Measurements from ENCODE around the gene FASN. TPM values are rescaled to one million over a fixed set of nuclear protein-coding genes. Genes with fewer than 3 reads are reported as not detected.

The FASN gene
- total RNA-seq, 2 donors from 2014 or later: 13.8 to 46.4 TPM

DNA sequence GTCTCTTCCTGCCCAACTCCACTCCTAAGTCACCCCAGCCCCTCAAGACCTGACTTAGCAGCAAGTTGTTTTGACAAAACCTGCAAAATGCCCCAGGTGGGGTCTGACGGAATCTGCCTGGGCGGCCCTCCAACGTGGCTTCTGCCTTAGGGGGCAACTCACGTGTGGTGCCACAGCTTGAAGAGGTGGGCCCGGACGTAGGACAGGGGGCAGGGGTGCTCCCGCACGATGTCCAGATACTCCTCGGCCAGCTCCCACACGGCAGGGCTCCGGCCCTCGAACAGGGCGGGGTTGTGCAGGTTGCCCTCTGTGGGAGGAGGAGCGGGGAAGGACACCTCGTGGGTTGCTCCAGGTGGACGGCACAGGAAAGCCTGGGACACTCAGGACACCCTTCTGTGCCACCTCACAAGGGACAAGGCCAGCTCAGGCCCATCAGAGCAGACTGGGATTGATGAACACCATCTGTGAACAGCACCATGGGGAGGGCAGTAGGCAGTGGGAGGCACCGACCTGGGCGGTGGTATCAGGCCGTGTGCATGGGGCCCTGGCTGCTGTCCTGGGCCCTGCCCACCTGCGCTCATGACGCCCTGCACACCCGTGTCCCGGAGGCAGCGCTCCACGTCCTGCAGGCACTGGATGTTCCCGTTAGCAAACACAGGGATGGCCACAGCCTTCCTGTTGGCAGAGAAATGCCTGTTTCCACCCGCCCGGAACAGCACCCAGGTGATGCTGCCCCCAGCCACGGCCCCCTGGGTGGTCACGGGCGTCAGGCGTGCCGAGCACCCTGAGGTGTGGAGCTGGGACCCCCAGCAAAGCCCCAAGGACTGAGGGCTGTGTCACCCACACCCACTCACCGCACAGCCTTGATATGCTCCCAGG is 36.8 kb downstream of the FASN start:
- Histone ChIP-seq H3K4me1 (peaks cover 0 to 28% of the 10 kb centered on the region in 2 donors), H3K27ac (no peak overlapping the region), H3K4me3 (no peak overlapping the region), H3K27me3 (no peaks in the 10 kb centered on the region), H3K36me3 (peaks cover 44% of the 10 kb centered on the region), H3K9me3 (no peaks in the 10 kb centered on the region)
- no peak for DNase-seq (ENCODE audit: low spot score)
- TF ChIP-seq, protein P1, sequence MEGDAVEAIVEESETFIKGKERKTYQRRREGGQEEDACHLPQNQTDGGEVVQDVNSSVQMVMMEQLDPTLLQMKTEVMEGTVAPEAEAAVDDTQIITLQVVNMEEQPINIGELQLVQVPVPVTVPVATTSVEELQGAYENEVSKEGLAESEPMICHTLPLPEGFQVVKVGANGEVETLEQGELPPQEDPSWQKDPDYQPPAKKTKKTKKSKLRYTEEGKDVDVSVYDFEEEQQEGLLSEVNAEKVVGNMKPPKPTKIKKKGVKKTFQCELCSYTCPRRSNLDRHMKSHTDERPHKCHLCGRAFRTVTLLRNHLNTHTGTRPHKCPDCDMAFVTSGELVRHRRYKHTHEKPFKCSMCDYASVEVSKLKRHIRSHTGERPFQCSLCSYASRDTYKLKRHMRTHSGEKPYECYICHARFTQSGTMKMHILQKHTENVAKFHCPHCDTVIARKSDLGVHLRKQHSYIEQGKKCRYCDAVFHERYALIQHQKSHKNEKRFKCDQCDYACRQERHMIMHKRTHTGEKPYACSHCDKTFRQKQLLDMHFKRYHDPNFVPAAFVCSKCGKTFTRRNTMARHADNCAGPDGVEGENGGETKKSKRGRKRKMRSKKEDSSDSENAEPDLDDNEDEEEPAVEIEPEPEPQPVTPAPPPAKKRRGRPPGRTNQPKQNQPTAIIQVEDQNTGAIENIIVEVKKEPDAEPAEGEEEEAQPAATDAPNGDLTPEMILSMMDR (IDR thresholded peaks at IDR 0.05): no peak

DNA sequence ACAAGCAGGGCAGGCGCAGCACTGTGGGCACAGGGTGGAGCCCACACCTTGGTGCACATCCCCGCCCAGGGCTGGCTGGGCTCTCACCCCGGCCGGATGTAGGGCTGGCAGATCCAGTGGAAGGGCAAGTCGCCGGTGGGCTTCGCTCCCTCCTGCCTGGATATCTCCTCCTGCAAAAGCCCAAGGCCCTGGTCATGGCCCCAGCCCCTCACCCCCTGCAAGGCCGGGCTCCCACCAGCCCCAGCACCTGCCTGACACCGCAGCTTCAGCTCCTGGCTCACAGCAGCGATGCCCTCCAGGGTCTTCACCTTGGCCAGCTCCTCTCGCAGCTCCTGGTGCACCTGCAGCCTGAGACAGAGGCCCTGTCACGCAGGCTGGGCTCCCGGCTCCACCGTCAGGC is 37.4 kb downstream of the FASN start:
- H3K27me3 ChIP-seq: no peaks in the 10 kb centered on the region
- H3K36me3 ChIP-seq: peaks cover 51% of the 10 kb centered on the region
- H3K9me3 ChIP-seq: no peaks in the 10 kb centered on the region
- peaks cover 0 to 22% of the 10 kb centered on the region in 2 donors for H3K4me1 ChIP-seq
- TF ChIP-seq, protein P1 (IDR thresholded peaks at IDR 0.05): no peak
- H3K27ac ChIP-seq: no peak overlapping the region
- no peak for DNase-seq (ENCODE audit: low spot score)
- no peak overlapping the region for H3K4me3 ChIP-seq

DNA sequence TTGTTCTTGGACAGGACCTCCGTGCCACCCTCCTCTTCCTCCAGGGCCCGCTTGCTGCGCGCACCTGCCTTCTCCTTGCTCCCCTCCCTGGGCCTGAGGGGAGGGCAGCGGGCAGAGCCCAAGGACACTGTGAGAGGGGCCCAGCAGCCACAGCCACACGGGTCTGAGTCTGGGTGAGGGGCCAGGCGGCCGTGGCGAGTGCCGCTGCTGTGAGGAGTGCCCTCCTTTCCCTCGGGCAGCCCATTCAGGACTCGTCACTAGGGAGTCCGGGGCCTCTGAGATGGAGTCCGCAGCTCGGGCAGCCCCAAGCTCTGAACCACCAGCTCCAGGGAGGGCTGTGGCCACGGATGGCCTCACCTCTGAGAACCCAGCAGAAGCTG is 38.0 kb downstream of the FASN start:
- H3K27ac ChIP-seq: no peak overlapping the region
- no peaks in the 10 kb centered on the region for H3K27me3 ChIP-seq
- TF ChIP-seq, protein P1 (IDR thresholded peaks at IDR 0.05): no peak
- peaks cover 0 to 19% of the 10 kb centered on the region in 2 donors for H3K4me1 ChIP-seq
- peaks cover 57% of the 10 kb centered on the region for H3K36me3 ChIP-seq
- H3K4me3 ChIP-seq: no peak overlapping the region
- DNase-seq (ENCODE audit: low spot score): no peak
- no peaks in the 10 kb centered on the region for H3K9me3 ChIP-seq

DNA sequence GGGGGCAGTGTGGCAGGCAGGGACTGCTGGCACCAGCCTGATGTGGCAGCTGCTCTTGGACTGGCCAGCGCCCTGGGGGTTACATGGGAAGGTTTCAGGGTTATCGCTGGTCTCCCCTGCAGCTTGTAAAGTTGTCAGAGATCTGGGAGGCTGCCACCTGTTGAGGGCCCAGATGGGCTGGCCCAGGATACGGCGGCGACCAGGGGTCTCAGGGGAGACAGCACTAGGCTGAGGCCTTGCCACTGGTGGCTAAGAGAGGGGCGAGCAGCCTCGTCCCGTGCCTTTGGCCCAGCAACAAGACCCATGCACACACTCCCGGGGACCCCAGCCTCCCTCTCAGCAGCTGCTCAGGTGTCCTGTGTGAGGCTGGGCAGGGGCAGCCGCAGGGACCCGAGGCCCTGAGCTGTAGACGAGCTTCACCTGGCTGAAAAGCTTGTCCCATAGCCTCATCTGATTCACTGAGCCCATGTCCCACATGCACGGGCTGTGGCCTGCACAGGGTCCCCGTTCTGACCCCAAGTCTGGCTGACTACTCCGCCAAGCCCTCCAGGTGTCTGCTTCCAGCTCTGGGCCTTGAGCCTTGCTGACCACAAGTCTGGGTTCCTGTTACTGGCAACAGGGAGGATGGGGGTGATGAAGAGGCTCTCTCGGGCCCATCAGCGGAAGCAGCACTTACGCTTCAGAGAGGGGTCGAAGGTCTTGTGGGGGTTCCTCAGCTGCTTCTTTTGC is 38.6 kb downstream of the FASN start:
- TF ChIP-seq, protein P1 (IDR thresholded peaks at IDR 0.05): no peak
- Histone ChIP-seq H3K27me3 (no peaks in the 10 kb centered on the region), H3K4me3 (no peak overlapping the region), H3K27ac (no peak overlapping the region), H3K36me3 (peaks cover 63% of the 10 kb centered on the region), H3K9me3 (no peaks in the 10 kb centered on the region), H3K4me1 (peaks cover 0 to 14% of the 10 kb centered on the region in 2 donors)
- DNase-seq (ENCODE audit: low spot score): no peak

DNA sequence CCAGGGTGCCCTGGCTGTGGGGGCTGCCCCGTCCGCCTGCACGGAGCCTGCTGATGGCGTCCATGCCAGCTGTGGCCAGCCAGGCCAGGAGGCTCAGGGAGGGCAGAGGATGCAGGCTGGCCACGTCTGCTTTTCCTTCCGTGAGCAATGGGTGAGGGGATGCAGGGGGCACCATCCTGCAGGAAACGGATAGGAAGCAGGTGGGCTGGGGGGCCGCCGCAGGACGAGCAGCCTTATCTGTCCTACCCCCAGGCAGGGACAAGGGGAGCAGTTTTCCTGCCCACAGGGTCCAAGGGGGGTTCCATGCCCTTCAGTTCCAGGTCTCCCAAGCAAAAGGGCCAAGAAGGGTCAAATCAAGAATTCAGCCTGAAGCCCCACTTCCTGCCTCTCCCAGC is 39.2 kb downstream of the FASN start:
- no peaks in the 10 kb centered on the region for H3K27me3 ChIP-seq
- peaks cover 0 to 8% of the 10 kb centered on the region in 2 donors for H3K4me1 ChIP-seq
- H3K27ac ChIP-seq: no peak overlapping the region
- H3K9me3 ChIP-seq: no peaks in the 10 kb centered on the region
- TF ChIP-seq, protein P1 (IDR thresholded peaks at IDR 0.05): no peak
- peaks cover 69% of the 10 kb centered on the region for H3K36me3 ChIP-seq
- no peak for DNase-seq (ENCODE audit: low spot score)
- H3K4me3 ChIP-seq: no peak overlapping the region
